ENCODE data around the gene HYAL2. TPM values are rescaled to one million over a fixed set of nuclear protein-coding genes. Genes with fewer than 3 reads are reported as not detected.
A peak's percentile ranks its signal among the peaks of the same experiment; 100 is the strongest.

The HYAL2 gene
- total and polyA plus RNA-seq, 9 of the 15 experiments (the other 6 are each of a cell fraction or from before 2014, with no cell fraction given), result 0.36 to 22.7 (median 11.4) TPM; not detected in 1

DNA sequence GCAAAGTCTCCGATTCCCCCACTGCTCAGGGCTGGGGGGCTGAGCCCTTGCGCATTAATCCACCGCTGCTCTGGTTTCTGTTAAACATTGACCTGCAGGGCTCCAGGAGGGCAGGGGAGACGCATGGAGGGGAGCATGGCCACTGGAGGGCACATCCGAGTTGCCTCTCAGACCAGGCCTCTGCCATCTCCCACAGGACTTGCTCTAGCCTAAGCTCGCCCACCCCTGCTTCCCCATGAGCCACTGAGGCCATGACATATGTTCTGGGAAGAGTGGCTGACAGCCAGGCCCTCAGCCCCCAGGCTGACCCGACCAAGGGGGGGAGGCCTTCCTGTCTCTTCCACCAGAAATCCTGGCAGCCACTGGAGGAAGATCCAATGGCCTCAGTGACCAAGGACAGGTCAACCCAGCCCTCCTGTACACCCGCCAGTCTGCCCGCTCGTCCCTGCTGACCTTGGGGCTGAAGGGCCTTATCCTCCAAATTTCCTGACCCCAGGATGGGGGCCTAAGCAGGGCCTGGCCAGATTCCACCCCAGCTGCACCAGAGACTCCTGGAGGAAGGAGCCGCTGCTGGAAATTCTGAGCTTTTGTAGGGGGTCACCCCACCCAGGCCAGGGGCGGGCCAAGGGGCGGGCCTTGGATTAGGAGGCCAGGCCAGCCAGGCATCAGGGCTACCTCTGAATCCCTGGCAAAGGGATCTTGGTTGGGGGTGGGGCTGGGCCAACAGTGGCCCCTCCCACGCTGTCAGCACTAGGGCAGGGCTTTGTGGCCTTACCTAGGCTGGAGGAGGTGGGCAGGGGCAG is 19.3 kb downstream of the HYAL2 start, which contains the start of gene HYAL1 (continued):
- TF ChIP-seq CXXC5 (CRISPR knock-in tag; IDR thresholded peaks at IDR 0.05) (no peak), JUND (IDR thresholded peaks at IDR 0.05; ENCODE audit: borderline replicate concordance, low read depth, low read length) (peak; percentile 32; the same call in 1 of the 2 replicates), JUND (tag; IDR thresholded peaks at IDR 0.05; ENCODE audit: borderline replicate concordance, low read depth, low read length) (no peak), ZFP36 (IDR thresholded peaks at IDR 0.05; ENCODE audit: low read depth, low read length, partially characterized antibody) (peak; percentile 66), ZFX (CRISPR knock-in tag; IDR thresholded peaks at IDR 0.05) (peak; percentile 85), GTF2F1 (IDR thresholded peaks at IDR 0.05; ENCODE audit: low read depth, low read length) (peak; percentile 63; the same call in 1 of the 2 replicates), KDM5B (IDR thresholded peaks at IDR 0.05; ENCODE audit: insufficient replicate concordance, low read depth, low read length) (peak; percentile 88), NFIC (IDR thresholded peaks at IDR 0.05) (0 out of 2 replicates have a peak, but pooled peaks have one; percentile 7), POLR2A (conservative IDR thresholded peaks at IDR 0.05) (peak; percentile 76), ZNF766 (CRISPR knock-in tag; conservative IDR thresholded peaks at IDR 0.05) (no peak), MYNN (IDR thresholded peaks at IDR 0.05) (0 out of 2 replicates have a peak, but pooled peaks have one; percentile 22), MYNN (CRISPR knock-in tag; IDR thresholded peaks at IDR 0.05) (no peak), ZNF57 (CRISPR knock-in tag; IDR thresholded peaks at IDR 0.05) (no peak), TAF1 (IDR thresholded peaks at IDR 0.05; ENCODE audit: control insufficient read depth, extremely low read depth, insufficient read depth, low read length, severe bottlenecking) (peak; percentile 43), ZBTB7A (IDR thresholded peaks at IDR 0.05; ENCODE audit: borderline replicate concordance, control insufficient read depth, low read depth, low read length) (peak; percentile 56; the same call in 1 of the 2 replicates), NR2C2 (CRISPR knock-in tag; IDR thresholded peaks at IDR 0.05) (no peak), NR2C2 (tag; IDR thresholded peaks at IDR 0.05) (peak; percentile 23; the same call in 1 of the 2 replicates), MTA3 (IDR thresholded peaks at IDR 0.05; ENCODE audit: borderline replicate concordance) (peak; percentile 30; the same call in 1 of the 2 replicates), RBFOX2 (IDR thresholded peaks at IDR 0.05; ENCODE audit: low read depth, low read length) (peak; percentile 73), PHF8 (IDR thresholded peaks at IDR 0.05; ENCODE audit: borderline replicate concordance, low read length) (peak; percentile 63; the same call in 1 of the 2 replicates), ZNF274 (IDR thresholded peaks at IDR 0.05; ENCODE audit: borderline replicate concordance, low read depth, low read length) (no peak)
- TF ChIP-seq, protein P1, sequence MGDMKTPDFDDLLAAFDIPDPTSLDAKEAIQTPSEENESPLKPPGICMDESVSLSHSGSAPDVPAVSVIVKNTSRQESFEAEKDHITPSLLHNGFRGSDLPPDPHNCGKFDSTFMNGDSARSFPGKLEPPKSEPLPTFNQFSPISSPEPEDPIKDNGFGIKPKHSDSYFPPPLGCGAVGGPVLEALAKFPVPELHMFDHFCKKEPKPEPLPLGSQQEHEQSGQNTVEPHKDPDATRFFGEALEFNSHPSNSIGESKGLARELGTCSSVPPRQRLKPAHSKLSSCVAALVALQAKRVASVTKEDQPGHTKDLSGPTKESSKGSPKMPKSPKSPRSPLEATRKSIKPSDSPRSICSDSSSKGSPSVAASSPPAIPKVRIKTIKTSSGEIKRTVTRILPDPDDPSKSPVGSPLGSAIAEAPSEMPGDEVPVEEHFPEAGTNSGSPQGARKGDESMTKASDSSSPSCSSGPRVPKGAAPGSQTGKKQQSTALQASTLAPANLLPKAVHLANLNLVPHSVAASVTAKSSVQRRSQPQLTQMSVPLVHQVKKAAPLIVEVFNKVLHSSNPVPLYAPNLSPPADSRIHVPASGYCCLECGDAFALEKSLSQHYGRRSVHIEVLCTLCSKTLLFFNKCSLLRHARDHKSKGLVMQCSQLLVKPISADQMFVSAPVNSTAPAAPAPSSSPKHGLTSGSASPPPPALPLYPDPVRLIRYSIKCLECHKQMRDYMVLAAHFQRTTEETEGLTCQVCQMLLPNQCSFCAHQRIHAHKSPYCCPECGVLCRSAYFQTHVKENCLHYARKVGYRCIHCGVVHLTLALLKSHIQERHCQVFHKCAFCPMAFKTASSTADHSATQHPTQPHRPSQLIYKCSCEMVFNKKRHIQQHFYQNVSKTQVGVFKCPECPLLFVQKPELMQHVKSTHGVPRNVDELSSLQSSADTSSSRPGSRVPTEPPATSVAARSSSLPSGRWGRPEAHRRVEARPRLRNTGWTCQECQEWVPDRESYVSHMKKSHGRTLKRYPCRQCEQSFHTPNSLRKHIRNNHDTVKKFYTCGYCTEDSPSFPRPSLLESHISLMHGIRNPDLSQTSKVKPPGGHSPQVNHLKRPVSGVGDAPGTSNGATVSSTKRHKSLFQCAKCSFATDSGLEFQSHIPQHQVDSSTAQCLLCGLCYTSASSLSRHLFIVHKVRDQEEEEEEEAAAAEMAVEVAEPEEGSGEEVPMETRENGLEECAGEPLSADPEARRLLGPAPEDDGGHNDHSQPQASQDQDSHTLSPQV (IDR thresholded peaks at IDR 0.05), result peak; percentile 48
- TF ChIP-seq, protein P2, sequence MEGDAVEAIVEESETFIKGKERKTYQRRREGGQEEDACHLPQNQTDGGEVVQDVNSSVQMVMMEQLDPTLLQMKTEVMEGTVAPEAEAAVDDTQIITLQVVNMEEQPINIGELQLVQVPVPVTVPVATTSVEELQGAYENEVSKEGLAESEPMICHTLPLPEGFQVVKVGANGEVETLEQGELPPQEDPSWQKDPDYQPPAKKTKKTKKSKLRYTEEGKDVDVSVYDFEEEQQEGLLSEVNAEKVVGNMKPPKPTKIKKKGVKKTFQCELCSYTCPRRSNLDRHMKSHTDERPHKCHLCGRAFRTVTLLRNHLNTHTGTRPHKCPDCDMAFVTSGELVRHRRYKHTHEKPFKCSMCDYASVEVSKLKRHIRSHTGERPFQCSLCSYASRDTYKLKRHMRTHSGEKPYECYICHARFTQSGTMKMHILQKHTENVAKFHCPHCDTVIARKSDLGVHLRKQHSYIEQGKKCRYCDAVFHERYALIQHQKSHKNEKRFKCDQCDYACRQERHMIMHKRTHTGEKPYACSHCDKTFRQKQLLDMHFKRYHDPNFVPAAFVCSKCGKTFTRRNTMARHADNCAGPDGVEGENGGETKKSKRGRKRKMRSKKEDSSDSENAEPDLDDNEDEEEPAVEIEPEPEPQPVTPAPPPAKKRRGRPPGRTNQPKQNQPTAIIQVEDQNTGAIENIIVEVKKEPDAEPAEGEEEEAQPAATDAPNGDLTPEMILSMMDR (IDR thresholded peaks at IDR 0.05 in 2 of 3, conservative IDR thresholded peaks at IDR 0.05 in 1 of 3; ENCODE audit: insufficient read depth in 2 of 3, low read depth in 1 of 3, low read length in 3 of 3), result peak in 2 of 3 experiments; percentile 39; a peak in 3 of 6 replicates
